GM12878 (cell line): ENCODE measurements around the gene SYNGR3. TPM values are rescaled to one million over a fixed set of nuclear protein-coding genes. Genes with fewer than 3 reads are reported as not detected.

Experiments
- BCLAF1 ChIP-seq: fragments of 450-650 bp; IDR thresholded peaks from 2 replicates; pipeline ENCODE4 v1.6.1; 2017; ENCODE audit warnings: antibody characterized with exemption, mild to moderate bottlenecking, moderate library complexity
- CHD4 ChIP-seq: fragments of 200-600 bp; sonication (generic); IDR thresholded peaks from 2 replicates; pipeline ENCODE4 v1.6.1; 2016; ENCODE audit warnings: mild to moderate bottlenecking
- EGR1 ChIP-seq, 2 experiments: IDR thresholded peaks; 1 replicate in 1 of 2; 2 replicates in 1 of 2; pipeline ENCODE4 v1.6.1; 2011 to 2012; ENCODE audit warnings: low read depth in 2 of 2, low read length in 2 of 2, borderline replicate concordance in 1 of 2, mild to moderate bottlenecking in 1 of 2, moderate library complexity in 1 of 2
- ESRRA ChIP-seq: IDR thresholded peaks from 2 replicates; pipeline ENCODE4 v1.6.1; 2012; ENCODE audit warnings: mild to moderate bottlenecking, low read length, improper control_type of control experiment
- IKZF2 ChIP-seq, 2 experiments: fragments of 450-650 bp; IDR thresholded peaks; 2 replicates each; pipeline ENCODE4 v1.6.1; 2017; ENCODE audit warnings: mild to moderate bottlenecking in 2 of 2, moderate library complexity in 2 of 2
- MYB ChIP-seq: fragments of 150-350 bp; IDR thresholded peaks from 2 replicates; pipeline ENCODE4 v1.6.1; 2014; ENCODE audit warnings: mild to moderate bottlenecking, low read depth, low read length, borderline replicate concordance
- ZBTB4 ChIP-seq: fragments of 450-650 bp; formaldehyde crosslinking; IDR thresholded peaks from 2 replicates; pipeline ENCODE4 v1.4.0; 2022; ENCODE audit warnings: mild to moderate bottlenecking, moderate library complexity
- ZNF207 ChIP-seq: fragments of 450-650 bp; IDR thresholded peaks from 2 replicates; pipeline ENCODE4 v1.6.1; 2014; ENCODE audit warnings: antibody characterized with exemption, mild to moderate bottlenecking, borderline replicate concordance
- polyA plus RNA-seq, 11 experiments: library from polyadenylated mRNA; depleted of rRNA in 4 of 11; unstranded in 6 of 11; stranded (reverse) in 5 of 11; fragments of >200 nt; fragmentation: Nextera tagmentation in 4 of 11; fragmentation: Illumina TruSeq in 1 of 11; extraction: Ambion mirVana in 4 of 11; extraction: Trizol in 1 of 11; gene quantifications; 1 replicate in 1 of 11; 2 replicates in 10 of 11; pipeline versions ENCODE4 v1.2.1 to v1.2.3, GENCODE V29; 2011 to 2016; ENCODE audit warnings: inconsistent platforms in 2 of 11, missing spikeins in 2 of 11, low read depth in 1 of 11
- total RNA-seq, 4 experiments: library from RNA; depleted of rRNA in 3 of 4; stranded (reverse); fragments of >200 nt in 3 of 4; fragmentation: Illumina TruSeq in 1 of 4; extraction: Trizol in 1 of 4; gene quantifications; 2 replicates each; pipeline versions ENCODE4 v1.2.1 to v1.2.3, GENCODE V29; 2013 to 2021

SYNGR3 gene
- total and polyA plus RNA-seq, 10 of the 15 experiments (the other 5 are each of a cell fraction or from before 2014, with no cell fraction given) = 1.2 to 18.1 (median 6.6) TPM

- TF ChIP-seq BCLAF1 (no peak), CHD4 (no peak), IKZF2 (IDR thresholded peaks at IDR 0.05) (no peak), MYB (no peak), ZNF207 (no peak), EGR1 (IDR thresholded peaks at IDR 0.05; ENCODE audit: borderline replicate concordance in 1 of 2, low read depth in 2 of 2, low read length in 2 of 2) (no peak), ESRRA (no peak), ZBTB4 (CRISPR knock-in tag) (no peak)
- TF ChIP-seq, all 136 proteins: peak for 4
Observed at GRCh38 chr16:1984347-1985225, 5.2 kb upstream of the SYNGR3 start (continued).
